ENCODE data around the gene ACVR2B. TPM values are rescaled to one million over a fixed set of nuclear protein-coding genes. Genes with fewer than 3 reads are reported as not detected.
A peak's percentile ranks its signal among the peaks of the same experiment; 100 is the strongest.
"Not testable (repeated sequence)": the region's sequence is repeated elsewhere in the genome, so short reads cannot be mapped to it uniquely, and the experiment has no call there.

ACVR2B gene
- total RNA-seq, result 10 to 100 TPM; 14.1 to 16.5 TPM
- 10 to 100 TPM; 10.8 to 16.4 TPM for polyA plus RNA-seq (ENCODE audit: insufficient read length in 2 of 2)
- long read RNA-seq, donor 1, full-length matches to known transcripts, result 1 of 1 reads
- long read RNA-seq, donor 1, partial matches to known transcripts, result 0 of 1 reads
- long read RNA-seq, donor 1, other reads (novel, unspliced or antisense), result 0 of 1 reads
- long read RNA-seq, donor 2, full-length matches to known transcripts, result 1 of 1 reads
- long read RNA-seq, donor 2, partial matches to known transcripts, result 0 of 1 reads
- long read RNA-seq, donor 2, other reads (novel, unspliced or antisense), result 0 of 1 reads
- long read RNA-seq, donor 3, full-length matches to known transcripts, result 1 of 1 reads
- long read RNA-seq, donor 3, partial matches to known transcripts, result 0 of 1 reads
- long read RNA-seq, donor 3, other reads (novel, unspliced or antisense), result 0 of 1 reads
- long read RNA-seq, donor 4, result 0 reads

DNA sequence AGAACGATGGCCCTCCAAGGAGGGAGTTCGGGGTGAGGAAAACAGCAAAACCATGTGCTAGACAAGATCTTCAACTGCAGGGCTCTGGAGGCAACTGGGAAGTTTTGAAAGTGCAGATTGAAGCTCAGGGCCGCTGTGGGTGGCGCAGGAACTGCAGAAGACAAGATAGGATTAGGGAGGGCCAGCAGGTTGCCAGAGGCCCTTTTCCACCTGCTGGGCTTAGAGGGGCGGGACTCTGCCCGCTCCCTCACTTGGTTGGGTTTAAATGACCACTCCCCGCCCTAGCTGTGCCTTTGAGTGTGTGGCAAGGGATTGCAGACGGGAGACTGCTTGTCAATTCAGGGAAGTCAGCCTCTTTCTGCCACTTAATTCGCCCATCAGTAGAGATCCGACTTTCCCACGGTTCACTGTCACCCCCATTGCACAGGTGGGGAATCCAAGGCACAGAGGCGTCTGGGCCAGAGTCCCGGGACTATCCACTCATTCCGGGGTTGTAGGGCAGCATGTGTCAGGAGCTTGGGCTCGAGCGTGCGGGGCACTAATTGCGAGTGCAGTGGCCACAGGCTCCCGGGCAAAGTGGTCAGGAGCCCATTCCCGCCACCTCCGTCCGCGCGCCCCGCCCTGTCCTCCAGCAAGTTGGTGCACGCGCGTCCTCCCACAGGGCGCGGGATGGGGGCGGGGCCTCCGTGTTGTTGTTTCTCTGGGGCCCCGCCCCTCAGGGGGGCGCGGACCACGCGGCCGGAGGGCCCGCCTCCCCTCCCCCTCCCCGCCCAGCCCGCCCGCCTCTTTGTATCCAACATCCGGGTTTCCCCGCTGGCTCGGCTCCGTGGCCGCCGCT lies at the start of gene ACVR2B:
TSS of gene ACVR2B (plus strand) at position 816 of the 838 bp plus-strand sequence. CDS start 433 bp downstream, outside the sequence.
- no peaks in the 10 kb centered on the region for H3K9me3 ChIP-seq (ENCODE audit: control insufficient read depth, insufficient read depth, low read length)
- DNase-seq (ENCODE audit: low read depth in 4 of 6, low spot score in 6 of 6), result peak; percentile 40 to 96 (median 80)
- peak within 1 kb of the TSS; percentile 84 for H3K4me3 ChIP-seq (ENCODE audit: low read depth, low read length)
- peak within 1 kb of the TSS; percentile 57 for H3K27ac ChIP-seq (ENCODE audit: low read depth, low read length)
- no peaks in the 10 kb centered on the region for H3K27me3 ChIP-seq (ENCODE audit: control insufficient read depth, insufficient read depth, low read length)
- WGBS (ENCODE audit: insufficient coverage), result 4% methylated on average over 35 of the region's 48 CpGs
- H3K4me1 ChIP-seq (ENCODE audit: control insufficient read depth, insufficient read depth, low read length), result peaks cover 20% of the 10 kb centered on the region
- H3K36me3 ChIP-seq (ENCODE audit: control insufficient read depth, insufficient read depth, low read length), result no peaks in the 10 kb centered on the region

DNA sequence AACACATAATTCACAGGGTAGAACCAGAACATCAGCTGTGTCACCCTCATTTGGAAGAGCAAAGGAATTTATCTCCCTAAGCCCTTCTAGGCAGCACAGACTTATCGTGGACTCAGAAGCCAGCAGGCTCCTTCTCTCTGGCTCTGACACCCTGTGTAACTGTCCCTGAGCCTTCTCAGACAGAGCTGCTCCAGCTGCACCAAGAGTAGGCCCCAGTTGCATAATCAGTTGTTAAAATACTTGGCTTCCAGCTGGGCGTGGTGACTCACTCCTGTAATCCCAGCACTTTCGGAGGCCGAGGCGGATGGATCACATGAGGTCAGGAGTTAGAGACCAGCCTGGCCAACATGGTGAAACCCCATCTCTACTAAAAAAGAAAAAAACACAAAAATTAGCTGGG lies 49.4 kb upstream of the ACVR2B start:
- Histone ChIP-seq H3K4me3 (ENCODE audit: low read depth, low read length) (no peak overlapping the region), H3K36me3 (ENCODE audit: control insufficient read depth, insufficient read depth, low read length) (peaks cover 11% of the 10 kb centered on the region), H3K27me3 (ENCODE audit: control insufficient read depth, insufficient read depth, low read length) (no peaks in the 10 kb centered on the region), H3K9me3 (ENCODE audit: control insufficient read depth, insufficient read depth, low read length) (no peaks in the 10 kb centered on the region), H3K4me1 (ENCODE audit: control insufficient read depth, insufficient read depth, low read length) (no peaks in the 10 kb centered on the region), H3K27ac (ENCODE audit: low read depth, low read length) (no peak overlapping the region)
- 98% methylated on average over 5 of the region's 5 CpGs for WGBS (ENCODE audit: insufficient coverage)
- no peak for DNase-seq (ENCODE audit: low read depth in 4 of 6, low spot score in 6 of 6)

DNA sequence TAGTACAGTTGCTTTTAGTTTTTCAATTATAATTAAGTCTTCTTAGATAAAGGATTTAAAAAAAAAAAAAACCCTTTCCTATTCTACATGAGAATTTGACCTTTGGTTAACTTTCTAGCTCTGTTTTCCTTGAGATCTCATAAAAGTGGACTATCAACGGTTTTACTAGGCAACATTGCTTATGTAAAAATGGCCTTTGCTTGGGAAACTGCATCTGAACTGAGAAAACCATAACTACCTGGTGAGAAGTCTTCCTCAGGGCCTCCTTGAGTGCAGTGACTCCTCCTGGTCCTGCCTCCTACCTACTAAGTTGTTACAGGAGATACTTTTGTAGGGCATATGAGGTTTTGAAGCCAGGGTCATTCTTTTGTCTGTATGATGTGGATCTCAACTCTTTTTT lies 42.1 kb upstream of the ACVR2B start:
- DNase-seq (ENCODE audit: low read depth in 4 of 6, low spot score in 6 of 6), result no peak
- Histone ChIP-seq H3K4me1 (ENCODE audit: control insufficient read depth, insufficient read depth, low read length) (no peaks in the 10 kb centered on the region), H3K27me3 (ENCODE audit: control insufficient read depth, insufficient read depth, low read length) (no peaks in the 10 kb centered on the region), H3K27ac (ENCODE audit: low read depth, low read length) (no peak overlapping the region), H3K9me3 (ENCODE audit: control insufficient read depth, insufficient read depth, low read length) (no peaks in the 10 kb centered on the region), H3K36me3 (ENCODE audit: control insufficient read depth, insufficient read depth, low read length) (no peaks in the 10 kb centered on the region), H3K4me3 (ENCODE audit: low read depth, low read length) (no peak overlapping the region)
- no CpG with 5 or more reads among the region's 1 CpG for WGBS (ENCODE audit: insufficient coverage)

DNA sequence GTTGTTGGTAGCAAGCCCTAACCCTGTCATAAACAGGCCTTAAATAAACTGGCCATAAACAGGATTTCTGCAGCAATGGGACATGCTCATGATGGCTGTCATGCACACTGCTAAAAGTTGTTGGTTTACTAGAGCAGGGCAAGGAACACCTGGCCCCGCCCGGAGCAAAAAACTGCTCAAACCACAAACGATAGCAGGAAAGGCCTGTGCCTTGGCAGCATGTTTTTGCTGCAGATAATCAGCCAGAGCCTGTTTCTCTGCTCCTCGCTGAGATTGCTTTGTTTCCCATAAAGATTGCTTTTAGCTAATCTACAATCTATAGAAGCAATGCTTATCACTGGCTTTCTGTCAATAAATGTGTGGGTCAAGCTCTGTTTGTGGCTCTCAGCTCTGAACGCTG lies 32.9 kb upstream of the ACVR2B start:
- DNase-seq (ENCODE audit: low read depth in 4 of 6, low spot score in 6 of 6); H3K4me3 ChIP-seq (ENCODE audit: low read depth, low read length); H3K36me3 ChIP-seq (ENCODE audit: control insufficient read depth, insufficient read depth, low read length); H3K27me3 ChIP-seq (ENCODE audit: control insufficient read depth, insufficient read depth, low read length); H3K4me1 ChIP-seq (ENCODE audit: control insufficient read depth, insufficient read depth, low read length); H3K27ac ChIP-seq (ENCODE audit: low read depth, low read length); H3K9me3 ChIP-seq (ENCODE audit: control insufficient read depth, insufficient read depth, low read length): not testable (repeated sequence)
- 100% methylated on average over 3 of the region's 5 CpGs for WGBS (ENCODE audit: insufficient coverage)

DNA sequence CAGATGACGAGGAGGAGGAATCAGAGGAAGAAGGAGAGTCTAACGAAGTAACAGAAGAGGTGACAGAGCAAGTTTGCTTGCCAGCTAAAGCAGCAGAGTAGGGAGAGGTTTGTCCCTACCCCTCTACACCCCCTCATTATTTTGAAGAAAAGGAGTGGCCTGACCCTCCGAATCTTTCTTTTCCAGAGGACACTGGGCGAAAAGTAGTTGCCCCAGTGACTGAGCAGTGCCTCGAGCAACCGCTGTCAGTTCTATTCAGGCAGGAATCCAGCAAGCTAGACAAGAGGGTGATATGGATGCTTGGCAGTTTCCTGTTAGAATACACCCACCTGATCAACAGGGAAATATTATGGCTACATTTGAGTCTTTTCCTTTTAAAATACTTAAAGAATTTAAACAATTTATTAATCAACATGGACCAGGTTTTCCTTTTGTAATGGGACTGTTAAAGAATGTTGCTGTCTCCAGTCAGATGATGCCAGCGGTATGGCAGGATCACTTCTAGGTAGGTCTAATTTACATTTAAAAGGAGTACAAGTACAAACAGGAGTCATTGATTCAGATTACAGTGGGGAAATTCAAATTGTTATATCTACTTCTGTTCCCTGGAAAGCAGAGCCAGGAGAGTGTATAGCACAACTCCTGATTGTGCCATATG lies 31.9 kb upstream of the ACVR2B start:
- Histone ChIP-seq H3K36me3 (ENCODE audit: control insufficient read depth, insufficient read depth, low read length) (no peaks in the 10 kb centered on the region), H3K4me3 (ENCODE audit: low read depth, low read length) (no peak overlapping the region), H3K27ac (ENCODE audit: low read depth, low read length) (no peak overlapping the region), H3K4me1 (ENCODE audit: control insufficient read depth, insufficient read depth, low read length) (no peaks in the 10 kb centered on the region), H3K27me3 (ENCODE audit: control insufficient read depth, insufficient read depth, low read length) (no peaks in the 10 kb centered on the region), H3K9me3 (ENCODE audit: control insufficient read depth, insufficient read depth, low read length) (no peaks in the 10 kb centered on the region)
- WGBS (ENCODE audit: insufficient coverage), result no CpG with 5 or more reads among the region's 7 CpGs
- no peak for DNase-seq (ENCODE audit: low read depth in 4 of 6, low spot score in 6 of 6)

DNA sequence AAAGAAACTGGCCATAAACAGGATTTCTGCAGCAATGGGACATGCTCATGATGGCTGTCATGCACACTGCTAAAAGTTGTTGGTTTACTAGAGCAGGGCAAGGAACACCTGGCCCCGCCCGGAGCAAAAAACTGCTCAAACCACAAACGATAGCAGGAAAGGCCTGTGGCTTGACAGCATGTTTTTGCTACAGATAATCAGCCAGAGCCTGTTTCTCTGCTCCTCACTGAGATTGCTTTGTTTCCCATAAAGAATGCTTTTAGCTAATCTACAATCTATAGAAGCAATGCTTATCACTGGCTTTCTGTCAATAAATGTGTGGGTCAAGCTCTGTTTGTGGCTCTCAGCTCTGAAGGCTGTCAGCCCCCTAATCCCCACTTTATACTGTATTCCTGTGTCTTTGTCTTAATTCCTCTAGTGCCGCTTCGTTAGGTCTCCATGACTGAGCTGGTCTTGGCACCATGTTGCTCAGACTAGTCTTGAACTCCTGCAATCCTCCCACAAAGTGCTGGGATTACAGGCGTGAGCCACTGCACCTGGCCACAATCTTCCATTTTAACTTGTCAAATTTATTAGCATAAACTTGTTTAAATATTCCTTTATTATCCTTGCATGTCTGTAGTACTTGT lies 26.8 kb upstream of the ACVR2B start:
- H3K27ac ChIP-seq (ENCODE audit: low read depth, low read length); H3K4me1 ChIP-seq (ENCODE audit: control insufficient read depth, insufficient read depth, low read length); DNase-seq (ENCODE audit: low read depth in 4 of 6, low spot score in 6 of 6); H3K4me3 ChIP-seq (ENCODE audit: low read depth, low read length); H3K9me3 ChIP-seq (ENCODE audit: control insufficient read depth, insufficient read depth, low read length); H3K36me3 ChIP-seq (ENCODE audit: control insufficient read depth, insufficient read depth, low read length); H3K27me3 ChIP-seq (ENCODE audit: control insufficient read depth, insufficient read depth, low read length): not testable (repeated sequence)
- WGBS (ENCODE audit: insufficient coverage), result 88% methylated on average over 5 of the region's 6 CpGs

DNA sequence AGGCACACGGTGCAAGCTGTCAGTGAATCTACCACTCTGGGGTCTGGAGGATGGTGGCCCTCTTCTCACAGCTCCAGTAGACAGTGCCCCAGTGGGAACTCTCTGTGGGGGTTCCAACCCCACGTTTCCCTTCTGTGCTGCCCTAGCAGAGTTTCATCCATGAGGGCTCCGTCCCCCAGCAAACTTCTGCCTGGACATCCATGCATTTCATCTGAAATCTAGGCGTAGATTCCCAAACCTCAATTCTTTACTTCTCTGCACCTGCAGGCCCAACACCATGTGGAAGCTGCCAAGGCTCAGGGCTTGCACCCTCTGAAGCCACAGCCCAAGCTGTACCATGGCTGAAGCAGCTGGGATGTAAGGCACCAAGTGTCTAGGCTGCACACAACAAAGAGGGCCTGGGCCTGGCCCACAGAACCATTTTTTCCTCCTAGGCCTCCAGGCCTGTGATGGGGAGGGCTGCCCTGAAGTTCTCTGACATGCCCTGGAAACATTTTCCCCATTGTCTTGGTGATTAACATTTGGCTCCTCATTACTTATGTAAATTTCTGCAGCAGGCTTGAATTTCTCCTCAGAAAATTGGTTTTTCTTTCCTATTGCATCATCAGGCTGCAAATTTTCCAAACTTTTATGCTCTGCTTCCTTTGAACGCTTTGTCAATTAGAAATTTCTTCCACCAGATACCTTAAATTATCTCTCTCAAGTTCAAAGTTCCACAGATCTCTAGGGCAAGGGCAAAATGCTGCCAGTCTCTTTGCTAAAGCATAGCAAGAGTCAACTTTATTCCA lies 20.6 kb upstream of the ACVR2B start:
- H3K36me3 ChIP-seq (ENCODE audit: control insufficient read depth, insufficient read depth, low read length); H3K27me3 ChIP-seq (ENCODE audit: control insufficient read depth, insufficient read depth, low read length); H3K4me3 ChIP-seq (ENCODE audit: low read depth, low read length); H3K4me1 ChIP-seq (ENCODE audit: control insufficient read depth, insufficient read depth, low read length); H3K27ac ChIP-seq (ENCODE audit: low read depth, low read length): not testable (repeated sequence)
- peaks cover 13% of the 10 kb centered on the region for H3K9me3 ChIP-seq (ENCODE audit: control insufficient read depth, insufficient read depth, low read length)
- DNase-seq (ENCODE audit: low read depth in 4 of 6, low spot score in 6 of 6), result peak in 1 of 6 donors; percentile 4
- 93% methylated on average over 5 of the region's 5 CpGs for WGBS (ENCODE audit: insufficient coverage)

DNA sequence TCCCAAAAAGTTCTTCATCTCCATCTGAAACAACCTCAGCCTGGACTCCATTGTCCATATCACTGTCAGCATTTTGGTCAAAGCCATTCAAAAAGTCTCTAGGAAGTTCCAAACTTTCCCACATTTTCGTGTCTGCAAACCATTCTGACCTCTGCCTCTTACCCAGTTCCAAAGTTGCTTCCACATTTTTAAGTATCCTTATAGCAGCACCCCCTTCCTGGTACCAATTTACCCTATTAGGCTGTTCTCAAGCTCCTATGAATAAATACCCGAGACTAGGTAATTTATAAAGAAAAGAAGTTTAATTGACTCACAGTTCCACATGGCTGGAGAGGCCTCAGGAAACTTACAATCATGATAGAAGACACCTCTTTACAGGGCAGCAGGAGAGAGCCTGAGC lies 20.0 kb upstream of the ACVR2B start:
- not testable (repeated sequence) for DNase-seq (ENCODE audit: low read depth in 4 of 6, low spot score in 6 of 6); H3K36me3 ChIP-seq (ENCODE audit: control insufficient read depth, insufficient read depth, low read length); H3K4me1 ChIP-seq (ENCODE audit: control insufficient read depth, insufficient read depth, low read length); H3K27ac ChIP-seq (ENCODE audit: low read depth, low read length); H3K4me3 ChIP-seq (ENCODE audit: low read depth, low read length); H3K27me3 ChIP-seq (ENCODE audit: control insufficient read depth, insufficient read depth, low read length)
- H3K9me3 ChIP-seq (ENCODE audit: control insufficient read depth, insufficient read depth, low read length), result peaks cover 13% of the 10 kb centered on the region
- WGBS (ENCODE audit: insufficient coverage), result 73% methylated on average over 1 of the region's 2 CpGs
